Neural cell (in vitro differentiated cells): ENCODE data around the gene PARD3B.

Experiments
- CTCF ChIP-seq: fragments of 450-650 bp; IDR thresholded peaks from 2 replicates; pipeline ENCODE4 v1.5.1; 2014; ENCODE audit warnings: antibody characterized with exemption, mild to moderate bottlenecking, moderate library complexity; ENCODE audit not compliant: poor library complexity, severe bottlenecking
- EP300 ChIP-seq: fragments of 450-650 bp; conservative IDR thresholded peaks from 2 replicates; pipeline ENCODE4 v1.6.1; 2014; ENCODE audit warnings: antibody characterized with exemption, mild to moderate bottlenecking, moderate library complexity; ENCODE audit not compliant: poor library complexity, severe bottlenecking
- POLR2AphosphoS5 ChIP-seq: IDR thresholded peaks from 2 replicates; pipeline ENCODE4 v1.6.1; 2012
- TAF1 ChIP-seq: IDR thresholded peaks from 2 replicates; pipeline ENCODE4 v1.6.1; 2012; ENCODE audit warnings: low read depth

DNA sequence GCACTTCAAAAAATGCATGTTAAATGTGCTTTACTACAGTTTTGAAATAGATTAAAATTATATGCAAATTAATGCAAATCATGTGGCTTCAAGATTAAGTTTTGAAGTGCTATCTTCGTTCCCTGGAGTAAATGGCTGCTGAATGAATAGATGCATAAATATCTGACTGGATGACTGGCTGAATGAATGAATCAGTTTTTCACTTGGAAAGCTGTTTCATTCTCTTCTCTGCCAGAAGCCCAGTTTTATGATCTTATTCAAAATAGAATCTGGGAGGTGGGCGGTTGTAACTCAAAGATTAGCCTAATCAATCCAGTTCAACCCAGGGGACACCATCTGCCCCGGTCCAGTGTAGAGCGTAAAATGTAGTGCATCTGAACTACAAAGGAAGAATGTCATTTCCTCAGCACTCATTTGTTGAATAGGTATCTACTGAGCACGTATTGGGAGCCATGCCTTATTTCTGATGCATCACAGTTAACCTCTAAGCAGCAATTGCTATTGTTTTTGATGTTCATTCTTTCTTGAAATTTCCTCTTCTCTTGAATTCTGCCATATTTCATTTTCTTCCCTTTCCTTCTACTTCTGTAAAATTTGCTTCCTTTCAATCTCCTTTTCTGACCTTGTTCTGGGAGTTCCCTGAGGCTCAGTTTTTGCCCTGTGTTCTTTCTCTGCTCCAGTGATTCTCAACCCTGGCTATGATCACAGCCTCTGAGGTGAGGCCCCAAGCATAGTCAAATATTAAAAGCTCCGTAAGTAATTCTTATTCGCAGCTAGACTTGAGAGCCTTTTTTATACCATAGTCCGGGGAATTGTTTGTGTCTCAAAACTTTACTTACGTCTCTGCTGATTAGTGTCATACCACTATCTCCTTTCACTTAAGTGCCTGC, 282.7 kb downstream of the PARD3B start:
- TF ChIP-seq CTCF: no peak
- no peak for TF ChIP-seq TAF1
- TF ChIP-seq POLR2AphosphoS5: no peak
- no peak for TF ChIP-seq EP300
